Endothelial cell of umbilical vein (primary cell): ENCODE data around the gene CHSY3. TPM values are rescaled to one million over a fixed set of nuclear protein-coding genes. Genes with fewer than 3 reads are reported as not detected.

Experiments
- BruUV-seq: library from RNA; stranded (reverse); fragments of 400-500 nt; replicated peaks from 2 replicates; lab custom pipeline; 2021; lab: Mats Ljungman, UMichigan
- CTCF ChIA-PET: fragments of 300-600, 350-600 bp; sonication (Branson Sonifier 250); formaldehyde crosslinking; loops from one replicate; lab custom pipeline; 2021; ENCODE audit warnings: antibody characterized with exemption, inconsistent platforms; lab: Charles Lee
- POLR2A ChIA-PET: fragments of 300-600, 350-600 bp; sonication (Branson Sonifier 250); formaldehyde crosslinking; loops from one replicate; lab custom pipeline; 2021; ENCODE audit warnings: antibody characterized with exemption, inconsistent platforms; lab: Charles Lee
- DNase-seq: peaks from one replicate; pipeline ENCODE4 v3.0.0-alpha.2; 2011; ENCODE audit warnings: low read depth, low spot score
- FAIRE-seq: peaks from 2 replicates; lab custom pipeline; 2011; peaks lifted over from hg19 to GRCh38; lab: Jason Lieb, UNC
- H2AFZ ChIP-seq: 2 replicates; pipeline ENCODE4 v1.6.0; 2012; ENCODE audit warnings: low read depth, low read length, control low read depth, inconsistent platforms
- H3K27ac ChIP-seq: 2 replicates; pipeline ENCODE4 v1.5.1; 2011; ENCODE audit warnings: low read depth, mild to moderate bottlenecking, control low read depth, low read length, moderate library complexity; ENCODE audit not compliant: insufficient read depth
- H3K27me3 ChIP-seq, 2 experiments: 2 replicates each; pipeline versions ENCODE4 v1.6.0 to v1.6.1; 2011; ENCODE audit warnings: low read length in 2 of 2, mixed read lengths in 1 of 2; ENCODE audit not compliant: control insufficient read depth in 2 of 2, insufficient read depth in 2 of 2
- H3K36me3 ChIP-seq, 2 experiments: 2 replicates in 1 of 2; 3 replicates in 1 of 2; pipeline ENCODE4 v1.5.1; 2011; ENCODE audit warnings: low read length in 2 of 2, mild to moderate bottlenecking in 1 of 2, moderate library complexity in 1 of 2; ENCODE audit not compliant: control insufficient read depth in 2 of 2, insufficient read depth in 2 of 2; ENCODE audit errors: extremely low read depth in 1 of 2
- H3K4me1 ChIP-seq: 3 replicates; pipeline ENCODE4 v1.5.1; 2011; ENCODE audit warnings: mild to moderate bottlenecking, low read length; ENCODE audit not compliant: control insufficient read depth, insufficient read depth; ENCODE audit errors: extremely low read depth
- H3K4me2 ChIP-seq: 2 replicates; pipeline ENCODE4 v1.6.1; 2011; ENCODE audit warnings: low read length, control low read depth, mixed read lengths; ENCODE audit not compliant: insufficient read depth
- H3K4me3 ChIP-seq, 3 experiments: fragments of 200-600 bp in 1 of 3; sonication (generic), shearing (Covaris generic) in 1 of 3; replicated peaks in 1 of 3; 2 replicates each; pipeline ENCODE4 v1.5.1; 2011 to 2016; ENCODE audit warnings: control low read depth in 3 of 3, low read length in 3 of 3, mild to moderate bottlenecking in 2 of 3, inconsistent platforms in 1 of 3, low read depth in 1 of 3, moderate library complexity in 1 of 3; ENCODE audit not compliant: insufficient read depth in 1 of 3
- H3K79me2 ChIP-seq: 2 replicates; pipeline ENCODE4 v1.6.0; 2012; ENCODE audit warnings: low read length, inconsistent platforms; ENCODE audit not compliant: control insufficient read depth, insufficient read depth
- H3K9ac ChIP-seq: replicated peaks from 2 replicates; pipeline ENCODE3; 2011; ENCODE audit warnings: low read length, control low read depth; ENCODE audit not compliant: insufficient read depth; ENCODE audit errors: extremely low read depth
- H3K9me1 ChIP-seq: replicated peaks from 3 replicates; pipeline ENCODE4 v1.6.0; 2011; ENCODE audit warnings: mild to moderate bottlenecking, low read length; ENCODE audit not compliant: control insufficient read depth, insufficient read depth; ENCODE audit errors: extremely low read depth
- H3K9me3 ChIP-seq: replicated peaks from 2 replicates; pipeline ENCODE4 v1.5.1; 2012; ENCODE audit warnings: low read length, inconsistent platforms; ENCODE audit not compliant: control insufficient read depth, insufficient read depth
- H4K20me1 ChIP-seq: replicated peaks from 2 replicates; pipeline ENCODE3; 2011; ENCODE audit warnings: mild to moderate bottlenecking, low read length; ENCODE audit not compliant: control insufficient read depth, insufficient read depth; ENCODE audit errors: extremely low read depth
- CTCF ChIP-seq, 2 donors: IDR thresholded peaks; 1 replicate in 1 of 2; 2 replicates in 1 of 2; pipeline ENCODE4 v1.5.1; 2011; ENCODE audit warnings: low read length in 2 of 2, mild to moderate bottlenecking in 2 of 2, moderate library complexity in 2 of 2, control low read depth in 1 of 2, inconsistent platforms in 1 of 2, low read depth in 1 of 2; ENCODE audit not compliant: insufficient read depth in 1 of 2; ENCODE audit errors: extremely low read depth in 1 of 2
- EZH2 ChIP-seq: IDR thresholded peaks from 2 replicates; pipeline ENCODE4 v1.6.1; 2012; ENCODE audit warnings: borderline replicate concordance, low read depth, mild to moderate bottlenecking, moderate library complexity, low read length, inconsistent platforms; ENCODE audit not compliant: severe bottlenecking
- FOS ChIP-seq: IDR thresholded peaks from 2 replicates; pipeline ENCODE4 v1.6.1; 2011; ENCODE audit warnings: mild to moderate bottlenecking, low read length, moderate library complexity, borderline replicate concordance; ENCODE audit not compliant: insufficient read depth
- GATA2 ChIP-seq: IDR thresholded peaks from 2 replicates; pipeline ENCODE4 v1.7.0; 2011; ENCODE audit warnings: low read depth, mild to moderate bottlenecking, moderate library complexity, mixed read lengths, low read length; ENCODE audit not compliant: insufficient read length, insufficient read depth
- JUN ChIP-seq: IDR thresholded peaks from 2 replicates; pipeline ENCODE4 v1.6.1; 2011; ENCODE audit warnings: borderline replicate concordance, low read depth; ENCODE audit not compliant: insufficient read length, insufficient read depth
- MAX ChIP-seq: IDR thresholded peaks from 2 replicates; pipeline ENCODE4 v1.6.1; 2011; ENCODE audit not compliant: insufficient read depth, insufficient read length
- MYC ChIP-seq: IDR thresholded peaks from one replicate; pipeline ENCODE4 v1.6.1; 2011; ENCODE audit warnings: mild to moderate bottlenecking, low read depth, low read length
- POLR2A ChIP-seq: IDR thresholded peaks from 2 replicates; pipeline ENCODE4 v1.6.1; 2012; ENCODE audit warnings: low read depth, mild to moderate bottlenecking, control low read depth, low read length
- POLR2AphosphoS5 ChIP-seq: IDR thresholded peaks from 2 replicates; pipeline ENCODE4 v1.6.1; 2012; ENCODE audit warnings: low read depth, mild to moderate bottlenecking, control low read depth, low read length, moderate library complexity; ENCODE audit not compliant: insufficient read depth
- dilution Hi-C: fragments of 300-500 bp; cut with MboI; formaldehyde crosslinking; loops from one replicate; pipeline ENCODE4 v1.15.0; 2019; ENCODE audit warnings: low sequenced_read_pairs; ENCODE audit not compliant: extremely low pct_ligation_motif_present
- intact Hi-C: fragments of 100-400 bp; cut with micrococcal nuclease; formaldehyde crosslinking; loops from one replicate; pipeline ENCODE4 v1.10.0; 2022
- polyA plus RNA-seq, 4 experiments: library from polyadenylated mRNA; depleted of rRNA in 3 of 4; stranded (reverse) in 3 of 4; unstranded in 1 of 4; fragments of >200 nt; gene quantifications; 2 replicates each; pipeline versions ENCODE4 v1.2.1 to v1.2.3, GENCODE V29; 2011 to 2012; ENCODE audit warnings: missing spikeins in 1 of 4
- total RNA-seq: library from RNA; stranded (reverse); gene quantifications from 2 replicates; pipeline ENCODE4 v1.2.3, GENCODE V29; 2021

The CHSY3 gene
- total and polyA plus RNA-seq, 2 donors (not counting 3 experiments of a cell fraction or from before 2014, with no cell fraction given), result 2.2 to 8.4 TPM

GRCh38 chr5:129962506-129962905 is 58.2 kb downstream of the CHSY3 start:
- H3K4me3 ChIP-seq, result no peak overlapping the region
- no peaks in the 10 kb centered on the region for H3K9me3 ChIP-seq
- ChIA-PET POLR2A (no interaction called here), CTCF (interaction anchor here (1.2 to 1.4 kb wide), 2 partner anchors 63 to 110 kb away, joined by 3 to 6 read pairs; no protein-coding TSS in a partner anchor)
- DNase-seq, result no peak
- no peak for FAIRE-seq
- no peak overlapping the region for H3K9ac ChIP-seq
- H2AFZ ChIP-seq, result no peak overlapping the region
- no peaks in the 10 kb centered on the region for H4K20me1 ChIP-seq
- H3K27me3 ChIP-seq, result no peaks in the 10 kb centered on the region
- no peaks in the 10 kb centered on the region for H3K79me2 ChIP-seq
- H3K27ac ChIP-seq, result no peak overlapping the region
- H3K36me3 ChIP-seq, result no peaks in the 10 kb centered on the region
- intact Hi-C loops (no loop called here), dilution Hi-C loops (no loop called here)
- no peak overlapping the region for H3K4me2 ChIP-seq
- H3K9me1 ChIP-seq, result no peaks in the 10 kb centered on the region
- H3K4me1 ChIP-seq, result peaks cover 11% of the 10 kb centered on the region
- TF ChIP-seq FOS (no peak), CTCF (IDR thresholded peaks at IDR 0.05; ENCODE audit: extremely low read depth in 1 of 2, insufficient read depth in 1 of 2, low read depth in 1 of 2, low read length in 2 of 2) (no peak), GATA2 (no peak), MAX (no peak), MYC (no peak), EZH2 (no peak), JUN (no peak), POLR2AphosphoS5 (no peak), POLR2A (no peak)
- no TSS peak for BruUV-seq
